A549 (cell line): Measurements from ENCODE around the gene PGAP1. TPM values are rescaled to one million over a fixed set of nuclear protein-coding genes. Genes with fewer than 3 reads are reported as not detected.

ENCODE experiments used
- ATAC-seq, 2 experiments: fragments of 200-7000 bp in 1 of 2; fragments of >200 bp in 1 of 2; cut with Nextera tagmentation in 1 of 2; cut with Tn5 transposase in 1 of 2; 3 replicates each; pipeline versions ENCODE4 v1.8.0 to v1.9.1; 2018 to 2020; ENCODE audit warnings: mild to moderate bottlenecking in 1 of 2, moderate library complexity in 1 of 2
- CTCF ChIA-PET: fragments of 300-600 bp; sonication (Branson Sonifier 250); formaldehyde crosslinking; extraction: SDS; loops from one replicate; lab custom pipeline; 2021; ENCODE audit warnings: antibody characterized with exemption, inconsistent platforms; lab: Yijun Ruan, JAX
- POLR2A ChIA-PET: fragments of 350-600 bp; formaldehyde crosslinking; extraction: SDS; loops from one replicate; lab custom pipeline; 2021; ENCODE audit warnings: antibody characterized with exemption, inconsistent platforms; lab: Yijun Ruan, JAX
- DNase-seq, 2 experiments: peaks; one replicate each; pipeline versions ENCODE4 v3.0.0 to v3.0.0-alpha.2; 2011 to 2016; ENCODE audit warnings: low read depth in 1 of 2, low spot score in 1 of 2
- FAIRE-seq: peaks from 2 replicates; lab custom pipeline; 2011; peaks lifted over from hg19 to GRCh38; lab: Jason Lieb, UNC
- H3K27ac ChIP-seq, 2 experiments: fragments of >200 bp; sonication (Bioruptor Twin); formaldehyde crosslinking; 3 replicates each; pipeline ENCODE4 v1.5.1; 2016 to 2017
- H3K4me1 ChIP-seq: fragments of >200 bp; sonication (Bioruptor Twin); formaldehyde crosslinking; 3 replicates; pipeline ENCODE4 v1.6.1; 2016
- H3K4me2 ChIP-seq: fragments of >200 bp; sonication (Bioruptor Twin); formaldehyde crosslinking; 3 replicates; pipeline ENCODE4 v1.6.1; 2016
- H3K4me3 ChIP-seq: fragments of >200 bp; sonication (Bioruptor Twin); formaldehyde crosslinking; 3 replicates; pipeline ENCODE4 v1.5.1; 2016
- H3K9me3 ChIP-seq: fragments of >200 bp; sonication (Bioruptor Twin); formaldehyde crosslinking; 3 replicates; pipeline ENCODE4 v1.6.1; 2016
- BCL3 ChIP-seq: fragments of >200 bp; sonication (Bioruptor Twin); formaldehyde crosslinking; IDR thresholded peaks from 3 replicates; pipeline ENCODE4 v1.6.1; 2016
- BHLHE40 ChIP-seq: IDR thresholded peaks from 2 replicates; pipeline ENCODE4 v1.6.1; 2012; ENCODE audit warnings: low read depth, low read length, inconsistent platforms
- CBX8 ChIP-seq: fragments of 200-600 bp; sonication (generic); IDR thresholded peaks from 2 replicates; pipeline ENCODE4 v1.6.1; 2016
- CHD4 ChIP-seq: fragments of 200-600 bp; sonication (generic); IDR thresholded peaks from 2 replicates; pipeline ENCODE4 v1.6.1; 2016; ENCODE audit warnings: antibody characterized with exemption, mild to moderate bottlenecking, borderline replicate concordance
- EP300 ChIP-seq, 2 experiments: fragments of >200 bp; sonication (Bioruptor Twin); formaldehyde crosslinking; IDR thresholded peaks; 2 replicates in 1 of 2; 3 replicates in 1 of 2; pipeline ENCODE4 v1.6.1; 2016 to 2017
- FOSL2 ChIP-seq, 2 experiments: fragments of 450-650 bp in 1 of 2; fragments of >200 bp in 1 of 2; sonication (Bioruptor Twin) in 1 of 2; formaldehyde crosslinking; IDR thresholded peaks; 2 replicates each; pipeline versions ENCODE4 v1.5.0 to v1.6.1; 2016 to 2020; ENCODE audit warnings: mild to moderate bottlenecking in 1 of 2, moderate library complexity in 1 of 2
- GATA3 ChIP-seq: IDR thresholded peaks from 2 replicates; pipeline ENCODE4 v1.6.1; 2012; ENCODE audit warnings: borderline replicate concordance
- HES2 ChIP-seq: fragments of >200 bp; sonication (Bioruptor Twin); formaldehyde crosslinking; IDR thresholded peaks from 2 replicates; pipeline ENCODE4 v1.6.1; 2016
- HMGXB4 ChIP-seq: fragments of 250-450 bp; sonication (Bioruptor Pico); IDR thresholded peaks from 2 replicates; pipeline ENCODE4 v1.5.0; 2021; ENCODE audit warnings: mild to moderate bottlenecking, moderate library complexity, borderline replicate concordance
- HOXB5 ChIP-seq: fragments of 250-450 bp; sonication (Bioruptor Pico); IDR thresholded peaks from 2 replicates; pipeline ENCODE4 v1.5.0; 2020; ENCODE audit warnings: mild to moderate bottlenecking, moderate library complexity
- JUNB ChIP-seq: fragments of >200 bp; sonication (Bioruptor Twin); formaldehyde crosslinking; IDR thresholded peaks from 2 replicates; pipeline ENCODE4 v1.6.1; 2016
- KDM1A ChIP-seq: fragments of 200-600 bp; sonication (generic); IDR thresholded peaks from 2 replicates; pipeline ENCODE4 v1.6.1; 2016; ENCODE audit warnings: low read depth, mild to moderate bottlenecking
- KDM5A ChIP-seq: fragments of 200-600 bp; sonication (generic); IDR thresholded peaks from 2 replicates; pipeline ENCODE4 v1.6.1; 2016; ENCODE audit warnings: antibody characterized with exemption, mild to moderate bottlenecking
- MAX ChIP-seq: IDR thresholded peaks from 2 replicates; pipeline ENCODE4 v1.6.1; 2012
- MYC ChIP-seq: IDR thresholded peaks from 2 replicates; pipeline ENCODE4 v1.6.1; 2012; ENCODE audit warnings: mild to moderate bottlenecking, inconsistent platforms, low read length, improper control_type of control experiment, borderline replicate concordance
- NPAS2 ChIP-seq: fragments of 250-450 bp; sonication (Bioruptor Pico); IDR thresholded peaks from 2 replicates; pipeline ENCODE4 v1.8.0; 2022; ENCODE audit warnings: mild to moderate bottlenecking, moderate library complexity, borderline replicate concordance
- NR3C1 ChIP-seq: fragments of >200 bp; sonication (Bioruptor Twin); formaldehyde crosslinking; IDR thresholded peaks from 3 replicates; pipeline ENCODE4 v1.6.1; 2017
- PBX3 ChIP-seq: IDR thresholded peaks from 2 replicates; pipeline ENCODE4 v1.6.1; 2012
- RARB ChIP-seq: fragments of 250-450 bp; sonication (Bioruptor Pico); IDR thresholded peaks from 2 replicates; pipeline ENCODE4 v1.8.0; 2021; ENCODE audit warnings: mild to moderate bottlenecking, moderate library complexity
- RFX5 ChIP-seq: fragments of 450-650 bp; IDR thresholded peaks from 2 replicates; pipeline ENCODE4 v1.7.1; 2014; ENCODE audit warnings: antibody characterized with exemption, mild to moderate bottlenecking, moderate library complexity
- RNF2 ChIP-seq: fragments of 200-600 bp; sonication (generic); IDR thresholded peaks from 2 replicates; pipeline ENCODE4 v1.6.1; 2016; ENCODE audit warnings: low read depth, mild to moderate bottlenecking, antibody characterized with exemption, moderate library complexity, borderline replicate concordance
- SMC3 ChIP-seq: fragments of >200 bp; sonication (Bioruptor Twin); formaldehyde crosslinking; IDR thresholded peaks from 3 replicates; pipeline ENCODE4 v1.6.1; 2018; ENCODE audit warnings: inconsistent platforms
- USF2 ChIP-seq: fragments of 450-650 bp; IDR thresholded peaks from 2 replicates; pipeline ENCODE4 v1.6.1; 2014; ENCODE audit warnings: antibody characterized with exemption
- ZFP36 ChIP-seq: fragments of 450-650 bp; IDR thresholded peaks from 2 replicates; pipeline ENCODE4 v1.6.1; 2014; ENCODE audit warnings: borderline replicate concordance; ENCODE audit not compliant: partially characterized antibody
- WGBS: methylation state at CpG from one replicate; pipeline ENCODE4 v1.1.6; 2017; ENCODE audit errors: missing lambda C conversion rate; 5-methylcytosine and 5-hydroxymethylcytosine counted together
- polyA plus RNA-seq, 4 experiments: library from polyadenylated mRNA; depleted of rRNA in 3 of 4; stranded (reverse); fragments of >200 nt; fragmentation: RNase III in 1 of 4; extraction: RNeasy Plus Mini Kit Qiagen cat#74134 plus additional on column Dnase treatment in 1 of 4; gene quantifications; 2 replicates in 3 of 4; 3 replicates in 1 of 4; pipeline ENCODE4 v1.2.3, GENCODE V29; 2011 to 2017

The PGAP1 gene
- polyA plus RNA-seq, 2 of the 4 experiments (the other 2 are of a cell fraction): 3.5 to 9.3 TPM

- DNase-seq: no peak
- ChIA-PET CTCF (interaction anchor here (0.7 kb wide), 2 partner anchors 15 to 1035 kb away, joined by 3 to 4 read pairs; no protein-coding TSS in a partner anchor), POLR2A (no interaction called here)
- no peak overlapping the region for H3K4me2 ChIP-seq
- H3K4me3 ChIP-seq: no peak overlapping the region
- peaks cover 11% of the 10 kb centered on the region for H3K4me1 ChIP-seq
- no peaks in the 10 kb centered on the region for H3K9me3 ChIP-seq
- no peak for ATAC-seq
- FAIRE-seq: no peak
- WGBS: 61% methylated on average over 3 of the region's 3 CpGs
- no peak overlapping the region for H3K27ac ChIP-seq
- TF ChIP-seq FOSL2 (IDR thresholded peaks at IDR 0.05): no peak
- TF ChIP-seq FOSL2 (CRISPR knock-in tag; IDR thresholded peaks at IDR 0.05): 0 out of 2 replicates have a peak, but pooled peaks have one; percentile 12
- TF ChIP-seq NR3C1: no peak
Observed at GRCh38 chr2:196902828-196903227, 23.7 kb downstream of the PGAP1 start.

GRCh38 chr2:196900843-196901242 is 25.7 kb downstream of the PGAP1 start:
- Histone ChIP-seq H3K4me3 (no peak overlapping the region), H3K4me2 (no peak overlapping the region), H3K27ac (no peak overlapping the region), H3K9me3 (no peaks in the 10 kb centered on the region), H3K4me1 (peaks cover 11% of the 10 kb centered on the region)
- DNase-seq (no peak), ATAC-seq (no peak), FAIRE-seq (no peak)
- 92% methylated on average over 6 of the region's 6 CpGs for WGBS
- TF ChIP-seq KDM5A: no peak
- no peak for TF ChIP-seq RARB (CRISPR knock-in tag)
- TF ChIP-seq RNF2: no peak
- no peak for TF ChIP-seq CBX8
- TF ChIP-seq CHD4: no peak
- TF ChIP-seq HOXB5 (CRISPR knock-in tag): no peak
- no peak for TF ChIP-seq ZFP36
- TF ChIP-seq JUNB: no peak
- CTCF ChIA-PET: no interaction called here
- POLR2A ChIA-PET: no interaction called here

GRCh38 chr2:196899976-196900375 is 26.5 kb downstream of the PGAP1 start:
- ATAC-seq: no peak
- WGBS: 93% methylated on average over 3 of the region's 3 CpGs
- Histone ChIP-seq H3K27ac (no peak overlapping the region), H3K4me1 (peaks cover 10% of the 10 kb centered on the region), H3K9me3 (no peaks in the 10 kb centered on the region)
- POLR2A ChIA-PET: no interaction called here
- CTCF ChIA-PET: no interaction called here
- FAIRE-seq: no peak
- no peak for DNase-seq
- TF ChIP-seq RNF2: no peak
- TF ChIP-seq RFX5: no peak
- TF ChIP-seq HMGXB4: no peak
- TF ChIP-seq, all 56 proteins: peak for 0
- no peak overlapping the region for H3K4me2 ChIP-seq
- no peak overlapping the region for H3K4me3 ChIP-seq

GRCh38 chr2:196891136-196891535 is 35.4 kb downstream of the PGAP1 start:
- POLR2A ChIA-PET: no interaction called here
- no peak overlapping the region for H3K4me2 ChIP-seq
- DNase-seq (no peak), ATAC-seq (no peak)
- CTCF ChIA-PET: no interaction called here
- H3K4me1 ChIP-seq: no peaks in the 10 kb centered on the region
- H3K9me3 ChIP-seq: no peaks in the 10 kb centered on the region
- TF ChIP-seq HES2 (no peak), BCL3 (no peak), EP300 (IDR thresholded peaks at IDR 0.05) (no peak), HOXB5 (CRISPR knock-in tag) (no peak), KDM5A (no peak), PBX3 (no peak), RFX5 (no peak), NPAS2 (CRISPR knock-in tag) (no peak), SMC3 (no peak), KDM1A (no peak), MYC (no peak), BHLHE40 (no peak), GATA3 (no peak), USF2 (no peak), MAX (no peak)
- TF ChIP-seq, all 56 proteins: peak for 0
- FAIRE-seq: no peak
- H3K27ac ChIP-seq: no peak overlapping the region
- 61% methylated on average over 2 of the region's 2 CpGs for WGBS
- no peak overlapping the region for H3K4me3 ChIP-seq
